ENCODE data around the gene GTF3C6.

Gene GTF3C6, protein sequence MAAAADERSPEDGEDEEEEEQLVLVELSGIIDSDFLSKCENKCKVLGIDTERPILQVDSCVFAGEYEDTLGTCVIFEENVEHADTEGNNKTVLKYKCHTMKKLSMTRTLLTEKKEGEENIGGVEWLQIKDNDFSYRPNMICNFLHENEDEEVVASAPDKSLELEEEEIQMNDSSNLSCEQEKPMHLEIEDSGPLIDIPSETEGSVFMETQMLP

GRCh38 chr6:110958329-110959192, at the start of gene GTF3C6:
Gene GTF3C6 (plus strand): TSS chr6:110958706. CDS start chr6:110958770, 64 bp downstream.
- peak within 1 kb of the TSS; percentile 98 for H3K4me3 Mint-ChIP-seq
- H3K4me1 Mint-ChIP-seq (ENCODE audit: low read depth) = peaks cover 12% of the 10 kb centered on the region
- H3K27ac Mint-ChIP-seq = peak within 1 kb of the TSS; percentile 98
- peaks cover 17% of the 10 kb centered on the region for H3K36me3 Mint-ChIP-seq (ENCODE audit: low read depth)
- H3K9me3 Mint-ChIP-seq = no peaks in the 10 kb centered on the region
- H3K27me3 Mint-ChIP-seq (ENCODE audit: low read depth) = peaks cover 6% of the 10 kb centered on the region

DNA sequence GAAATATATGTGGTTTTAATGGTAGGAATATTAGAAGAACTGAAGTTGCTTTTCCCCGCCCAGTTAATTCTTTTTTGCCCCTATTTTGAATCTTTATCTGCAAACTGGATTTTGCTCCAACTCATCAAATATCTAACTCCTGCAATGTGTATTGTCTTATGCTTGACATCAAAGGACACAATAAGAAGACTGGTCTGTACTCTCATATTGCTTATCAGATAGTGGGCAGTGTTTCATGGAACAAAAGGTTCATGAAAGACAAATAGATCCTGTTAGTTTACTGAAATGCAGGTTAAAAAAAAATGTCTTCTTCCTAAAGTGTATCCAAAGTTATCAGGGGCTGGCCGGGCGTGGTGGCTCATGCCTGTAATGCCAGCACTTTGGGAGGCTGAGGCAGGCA, 27.7 kb upstream of the GTF3C6 start:
- no peak overlapping the region for H3K27ac Mint-ChIP-seq
- H3K9me3 Mint-ChIP-seq = no peaks in the 10 kb centered on the region
- no peak overlapping the region for H3K4me3 Mint-ChIP-seq
- H3K36me3 Mint-ChIP-seq (ENCODE audit: low read depth) = no peaks in the 10 kb centered on the region
- peaks cover 6% of the 10 kb centered on the region for H3K4me1 Mint-ChIP-seq (ENCODE audit: low read depth)
- H3K27me3 Mint-ChIP-seq (ENCODE audit: low read depth) = peaks cover 15% of the 10 kb centered on the region

DNA sequence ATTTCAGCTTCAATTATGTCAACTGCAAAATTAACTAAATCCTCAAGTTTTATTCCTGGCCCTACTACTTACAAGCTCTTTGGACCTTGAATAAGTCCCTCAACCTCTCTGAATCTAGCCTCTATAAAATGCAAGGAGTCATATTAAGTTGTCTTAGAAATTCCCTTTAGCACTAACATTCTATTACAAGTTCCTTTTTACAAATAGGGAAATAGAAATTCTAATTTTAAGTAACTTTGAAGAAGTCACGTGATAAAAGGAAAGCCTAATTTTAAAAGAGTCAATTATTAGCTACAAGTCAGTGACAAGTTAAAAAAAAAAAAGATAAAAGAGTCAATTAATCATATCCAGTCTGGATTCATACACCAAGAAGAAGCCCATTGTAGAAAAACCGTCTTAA, 24.6 kb upstream of the GTF3C6 start:
- Mint-ChIP-seq H3K4me1 (ENCODE audit: low read depth) (peaks cover 6% of the 10 kb centered on the region), H3K27me3 (ENCODE audit: low read depth) (no peaks in the 10 kb centered on the region), H3K27ac (no peak overlapping the region), H3K36me3 (ENCODE audit: low read depth) (no peaks in the 10 kb centered on the region), H3K9me3 (no peaks in the 10 kb centered on the region), H3K4me3 (no peak overlapping the region)

GRCh38 chr6:110934381-110934898, 24.1 kb upstream of the GTF3C6 start:
- Mint-ChIP-seq H3K4me1 (ENCODE audit: low read depth) (peaks cover 10% of the 10 kb centered on the region), H3K27ac (no peak overlapping the region), H3K36me3 (ENCODE audit: low read depth) (no peaks in the 10 kb centered on the region), H3K27me3 (ENCODE audit: low read depth) (no peaks in the 10 kb centered on the region), H3K9me3 (no peaks in the 10 kb centered on the region), H3K4me3 (no peak overlapping the region)

- Mint-ChIP-seq H3K27me3 (ENCODE audit: low read depth) (no peaks in the 10 kb centered on the region), H3K4me1 (ENCODE audit: low read depth) (peaks cover 9% of the 10 kb centered on the region), H3K36me3 (ENCODE audit: low read depth) (no peaks in the 10 kb centered on the region), H3K27ac (no peak overlapping the region), H3K4me3 (no peak overlapping the region), H3K9me3 (no peaks in the 10 kb centered on the region)
Measured at GRCh38 chr6:110935171-110935570, 23.3 kb upstream of the GTF3C6 start.

- no peaks in the 10 kb centered on the region for H3K36me3 Mint-ChIP-seq (ENCODE audit: low read depth)
- H3K27me3 Mint-ChIP-seq (ENCODE audit: low read depth) = no peaks in the 10 kb centered on the region
- H3K4me1 Mint-ChIP-seq (ENCODE audit: low read depth) = peaks cover 4% of the 10 kb centered on the region
- H3K4me3 Mint-ChIP-seq = no peak overlapping the region
- no peak overlapping the region for H3K27ac Mint-ChIP-seq
- H3K9me3 Mint-ChIP-seq = no peaks in the 10 kb centered on the region
Measured at GRCh38 chr6:110938171-110938570, 20.3 kb upstream of the GTF3C6 start.

- Mint-ChIP-seq H3K27me3 (ENCODE audit: low read depth) (no peaks in the 10 kb centered on the region), H3K27ac (no peak overlapping the region), H3K4me1 (ENCODE audit: low read depth) (peaks cover 8% of the 10 kb centered on the region), H3K4me3 (no peak overlapping the region), H3K36me3 (ENCODE audit: low read depth) (no peaks in the 10 kb centered on the region), H3K9me3 (no peaks in the 10 kb centered on the region)
Measured at GRCh38 chr6:110939429-110940200, 18.9 kb upstream of the GTF3C6 start.

GRCh38 chr6:110944681-110945151, 13.8 kb upstream of the GTF3C6 start:
- H3K4me3 Mint-ChIP-seq = peak overlapping the region; percentile 7
- no peaks in the 10 kb centered on the region for H3K36me3 Mint-ChIP-seq (ENCODE audit: low read depth)
- H3K9me3 Mint-ChIP-seq = no peaks in the 10 kb centered on the region
- peak overlapping the region; percentile 74 for H3K27ac Mint-ChIP-seq
- peaks cover 8% of the 10 kb centered on the region for H3K4me1 Mint-ChIP-seq (ENCODE audit: low read depth)
- H3K27me3 Mint-ChIP-seq (ENCODE audit: low read depth) = no peaks in the 10 kb centered on the region

DNA sequence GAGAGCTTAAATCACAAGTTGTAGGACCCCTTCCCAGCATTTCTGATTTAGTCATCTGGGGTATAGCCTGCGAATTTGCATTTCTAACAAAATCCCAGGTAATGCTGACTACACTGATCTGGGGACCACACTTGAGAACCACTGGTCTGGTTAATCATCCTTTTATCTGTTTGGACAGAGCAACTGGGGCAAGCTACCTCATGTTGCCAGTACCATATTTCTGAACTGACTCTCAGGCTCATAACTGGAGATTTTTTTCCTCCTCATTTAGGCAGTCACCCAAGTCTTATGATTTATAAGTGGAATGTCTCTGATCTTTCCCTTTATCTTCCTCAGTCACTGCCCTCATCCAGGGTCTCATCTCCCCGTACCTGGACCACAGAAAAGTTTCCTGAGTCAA, 12.0 kb upstream of the GTF3C6 start:
- Mint-ChIP-seq H3K36me3 (ENCODE audit: low read depth) (no peaks in the 10 kb centered on the region), H3K27ac (no peak overlapping the region), H3K4me3 (no peak overlapping the region), H3K4me1 (ENCODE audit: low read depth) (peaks cover 10% of the 10 kb centered on the region), H3K9me3 (no peaks in the 10 kb centered on the region), H3K27me3 (ENCODE audit: low read depth) (no peaks in the 10 kb centered on the region)

DNA sequence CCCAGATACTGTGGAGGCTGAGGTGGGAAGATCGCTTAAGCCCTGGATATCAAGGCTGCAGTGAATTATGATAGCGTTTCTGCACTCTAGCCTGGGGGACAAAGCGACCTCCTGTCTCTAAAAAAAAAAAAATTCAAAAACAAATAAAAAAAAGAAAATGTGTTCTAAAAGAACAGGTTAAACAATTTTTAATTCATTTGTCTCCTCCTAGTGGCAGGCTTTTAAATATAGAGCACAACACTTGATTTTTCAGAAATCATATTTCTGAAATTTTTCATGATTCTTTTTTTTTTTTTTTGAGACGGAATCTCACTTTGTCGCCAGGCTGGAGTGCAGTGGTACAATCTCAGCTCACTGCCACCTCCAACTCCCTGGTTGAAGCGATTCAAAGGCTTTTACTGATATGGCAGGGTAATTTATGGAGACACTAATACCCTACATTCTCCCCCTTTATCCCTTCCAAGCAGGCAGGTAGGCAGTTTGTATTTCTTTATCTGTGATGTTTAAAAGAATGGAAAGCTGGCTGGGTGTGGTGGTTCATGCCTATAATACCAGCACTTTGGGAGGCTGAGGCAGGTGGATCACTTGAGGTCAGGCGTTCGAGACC, 8.7 kb upstream of the GTF3C6 start:
- peaks cover 21% of the 10 kb centered on the region for H3K27me3 Mint-ChIP-seq (ENCODE audit: low read depth)
- no peaks in the 10 kb centered on the region for H3K9me3 Mint-ChIP-seq
- no peaks in the 10 kb centered on the region for H3K36me3 Mint-ChIP-seq (ENCODE audit: low read depth)
- H3K4me1 Mint-ChIP-seq (ENCODE audit: low read depth) = peaks cover 5% of the 10 kb centered on the region
- no peak overlapping the region for H3K4me3 Mint-ChIP-seq
- H3K27ac Mint-ChIP-seq = no peak overlapping the region

DNA sequence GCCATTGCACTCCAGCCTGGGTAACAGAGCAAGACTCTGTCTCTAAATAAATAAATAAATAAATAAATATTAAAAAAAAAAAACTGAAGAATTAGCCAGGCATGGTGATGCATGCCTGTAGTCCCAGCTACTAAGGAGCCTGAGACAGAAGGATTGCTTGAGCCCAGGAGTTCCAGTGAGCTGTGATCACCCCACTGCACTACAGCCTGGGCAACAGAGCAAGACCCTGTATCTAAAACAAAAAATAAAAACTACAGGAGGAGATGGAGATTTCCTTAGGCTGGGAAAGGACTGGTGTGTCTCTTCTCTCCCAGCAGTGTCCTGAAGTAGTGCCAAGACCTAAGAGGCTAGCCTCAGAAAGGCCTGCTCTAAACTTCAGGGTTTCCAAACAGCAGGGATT, 8.1 kb upstream of the GTF3C6 start:
- Mint-ChIP-seq H3K4me3 (no peak overlapping the region), H3K9me3 (no peaks in the 10 kb centered on the region), H3K36me3 (ENCODE audit: low read depth) (no peaks in the 10 kb centered on the region), H3K27me3 (ENCODE audit: low read depth) (peaks cover 24% of the 10 kb centered on the region), H3K4me1 (ENCODE audit: low read depth) (peaks cover 4% of the 10 kb centered on the region), H3K27ac (no peak overlapping the region)

DNA sequence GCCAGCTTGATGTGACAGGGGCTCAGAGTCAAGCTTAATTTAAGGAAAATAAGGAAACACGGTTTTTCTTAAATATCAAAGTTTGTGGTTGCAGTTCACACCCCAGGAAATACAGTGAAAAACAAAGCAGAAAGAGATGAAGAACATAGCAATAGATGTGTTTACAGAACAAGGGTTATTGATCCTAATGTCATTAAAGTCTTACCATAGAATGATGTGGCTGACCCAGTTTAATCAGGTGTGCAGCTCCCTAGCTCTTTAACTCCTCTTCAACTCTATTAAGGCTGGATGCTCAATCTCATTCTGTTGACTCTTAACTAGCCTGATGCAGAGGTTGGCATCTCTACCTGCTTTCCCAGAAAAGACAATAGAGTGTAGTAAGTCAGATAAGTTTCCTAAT, 7.5 kb upstream of the GTF3C6 start:
- Mint-ChIP-seq H3K9me3 (no peaks in the 10 kb centered on the region), H3K4me3 (no peak overlapping the region), H3K27me3 (ENCODE audit: low read depth) (peaks cover 24% of the 10 kb centered on the region), H3K27ac (no peak overlapping the region), H3K4me1 (ENCODE audit: low read depth) (peaks cover 4% of the 10 kb centered on the region), H3K36me3 (ENCODE audit: low read depth) (no peaks in the 10 kb centered on the region)

DNA sequence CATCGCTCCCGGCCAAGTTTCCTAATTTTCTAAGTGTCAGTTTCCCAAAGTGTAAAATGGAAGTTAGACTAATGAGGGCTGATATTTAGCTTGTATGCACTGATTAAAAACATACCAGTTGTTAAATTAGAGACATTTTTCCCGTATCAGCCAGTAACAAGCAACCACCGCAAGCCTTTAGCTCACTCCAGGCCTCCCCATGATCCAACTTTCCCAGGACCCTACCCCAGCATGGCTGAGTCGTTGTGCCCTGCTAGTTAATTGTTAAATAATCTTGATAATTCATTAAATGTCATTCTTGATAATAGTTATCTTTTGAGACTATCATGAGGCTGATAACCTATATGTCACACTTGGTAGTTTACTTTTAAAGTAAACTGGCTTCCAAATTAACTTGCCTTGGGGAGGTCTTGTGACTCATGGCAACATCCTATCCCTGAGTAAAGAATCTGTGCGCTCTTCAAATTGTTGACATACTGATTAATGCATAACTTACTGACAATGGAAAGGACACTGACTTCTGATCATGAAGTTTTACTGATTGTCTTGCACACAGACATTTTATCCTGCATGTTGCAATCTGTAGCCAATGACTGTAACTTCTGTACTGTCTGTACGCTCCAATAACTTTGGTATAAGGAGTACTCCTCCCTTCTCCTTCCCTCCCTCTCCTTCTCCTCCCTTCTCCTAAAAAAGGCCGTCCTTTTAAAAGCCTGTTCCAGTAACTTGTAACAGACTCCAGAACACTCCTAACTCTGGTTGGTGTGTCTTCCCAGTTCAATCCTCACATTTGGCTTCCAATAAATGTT, 6.3 kb upstream of the GTF3C6 start:
- no peaks in the 10 kb centered on the region for H3K36me3 Mint-ChIP-seq (ENCODE audit: low read depth)
- no peak overlapping the region for H3K27ac Mint-ChIP-seq
- H3K4me1 Mint-ChIP-seq (ENCODE audit: low read depth) = peaks cover 6% of the 10 kb centered on the region
- peaks cover 24% of the 10 kb centered on the region for H3K27me3 Mint-ChIP-seq (ENCODE audit: low read depth)
- H3K4me3 Mint-ChIP-seq = no peak overlapping the region
- H3K9me3 Mint-ChIP-seq = no peaks in the 10 kb centered on the region

Measured in T-helper 1 cell treated with Interleukin-12 subunit alpha and Interleukin-12 subunit beta and Interleukin-4 antibody, amounts not matched to agents 30 μg/mL and 1 μg/mL, for 36 hours (primary cell).